HT-29 (cell line): ENCODE data around the gene ATXN7. TPM values are rescaled to one million over a fixed set of nuclear protein-coding genes. Genes with fewer than 3 reads are reported as not detected.

ENCODE experiments used
- DNase-seq: peaks from one replicate; pipeline ENCODE4 v3.0.0-alpha.2; 2015; ENCODE audit warnings: low spot score
- total RNA-seq: library from RNA; depleted of rRNA; stranded (reverse); fragments of >200 nt; shearing (Covaris generic); gene quantifications from 2 replicates; pipeline ENCODE4 v1.2.3, GENCODE V29; 2014

ATXN7 gene
- total RNA-seq, 1 experiment from 2014 or later: 3.0 TPM

DNA sequence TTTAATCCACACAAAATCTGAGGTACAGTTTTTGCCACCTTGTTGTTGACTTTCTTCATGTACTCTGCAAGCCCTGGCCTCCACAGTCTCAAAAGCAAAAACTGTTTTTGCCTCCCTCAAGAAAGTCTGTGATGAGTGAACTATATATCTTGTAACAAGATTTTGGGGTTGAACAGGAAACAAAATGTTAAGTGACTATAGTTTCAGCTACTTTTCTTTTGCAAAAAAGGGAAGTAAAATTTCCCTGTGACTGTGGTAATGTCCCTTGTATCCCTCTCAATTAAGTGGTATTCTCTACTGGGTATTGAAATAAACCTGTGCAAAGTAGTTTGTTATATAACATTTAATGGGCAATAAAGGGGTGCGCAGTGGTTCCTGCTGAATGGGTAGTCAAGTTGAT lies 69.8 kb downstream of the ATXN7 start:
- no peak for DNase-seq

DNA sequence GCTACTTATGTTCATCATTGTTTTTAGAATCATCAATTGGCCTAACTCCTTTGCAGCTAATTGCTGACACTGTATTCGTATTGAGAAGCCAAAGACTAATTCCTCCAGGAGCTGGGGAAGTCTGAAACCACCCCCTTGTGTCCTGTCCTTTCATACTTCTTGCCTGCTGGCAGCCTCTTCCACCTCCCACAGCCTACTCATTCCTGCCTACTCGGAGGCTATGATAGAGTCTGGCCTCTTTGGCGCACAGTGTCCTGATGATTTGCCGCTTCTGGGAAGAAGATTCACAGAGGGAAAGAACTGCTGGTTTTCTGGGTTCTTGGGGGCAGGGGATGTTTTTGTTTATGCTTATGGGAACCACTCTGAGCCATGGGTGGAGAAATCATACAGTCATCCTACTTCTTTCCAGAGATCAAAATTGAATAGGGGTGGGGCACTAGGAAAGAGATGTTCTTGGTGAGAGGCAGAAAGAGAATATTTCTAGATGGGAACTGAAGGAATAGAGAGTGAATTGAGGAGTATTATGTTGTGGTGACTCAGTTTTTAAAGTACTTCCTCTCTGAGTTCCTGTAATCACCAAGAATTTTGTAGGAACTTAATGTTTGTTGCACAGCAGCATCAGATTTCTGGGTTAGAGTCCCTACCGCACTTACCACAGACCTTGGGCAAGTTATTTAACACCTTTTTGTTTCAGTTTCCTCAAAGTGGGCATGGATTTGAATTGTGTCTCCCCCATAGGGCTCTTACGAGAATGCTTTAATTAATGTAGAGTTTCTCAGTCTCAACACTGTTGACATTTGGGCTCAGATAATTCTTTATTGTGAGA lies 70.6 kb downstream of the ATXN7 start:
- DNase-seq: no peak

GRCh38 chr3:63936925-63937324 lies 73.3 kb downstream of the ATXN7 start:
- no peak for DNase-seq

DNA sequence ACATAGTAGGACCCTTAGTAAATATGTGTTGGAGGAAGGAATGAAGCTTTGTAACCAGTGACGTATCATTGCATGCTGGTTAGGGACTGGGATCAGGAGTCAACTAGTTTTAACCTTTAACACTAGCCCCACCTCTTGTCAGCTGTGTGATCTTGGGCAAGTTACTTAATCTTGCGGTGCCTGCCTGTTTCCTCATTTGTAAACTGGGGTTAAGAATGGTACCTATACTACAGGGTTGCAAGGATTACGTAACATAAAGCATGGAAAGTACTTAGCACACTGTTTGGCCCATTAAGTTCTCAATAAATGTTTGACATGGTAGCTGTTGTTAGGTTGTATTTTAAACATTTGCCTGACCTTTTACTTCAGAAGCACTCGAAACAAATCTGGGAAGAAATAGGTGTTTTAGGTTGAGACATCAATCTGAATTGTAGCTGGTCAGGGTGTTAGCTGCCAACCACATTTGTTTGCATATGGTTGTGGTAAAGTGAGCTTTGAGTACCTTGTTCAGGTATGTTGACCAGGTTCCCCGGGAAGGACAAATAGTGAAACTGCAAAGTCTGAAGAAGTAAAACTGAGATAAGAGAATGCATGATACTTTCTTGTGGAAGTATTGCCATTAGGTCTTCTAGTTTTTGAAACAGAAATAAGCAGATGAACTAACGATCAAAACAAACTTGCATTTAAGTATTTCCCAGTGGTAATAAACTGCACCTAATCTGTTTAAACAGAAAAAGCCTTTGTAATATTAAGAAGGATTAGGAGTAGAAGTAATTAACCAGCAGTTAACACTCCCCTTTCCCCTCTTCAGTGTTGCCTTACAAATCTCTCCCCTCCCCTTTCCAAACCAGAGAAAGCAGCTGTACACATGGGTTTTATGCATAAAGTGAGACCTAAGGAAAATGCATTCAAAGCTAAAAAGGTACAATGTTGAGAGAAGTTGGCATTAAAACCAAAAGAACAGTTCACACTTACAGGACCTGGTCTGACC lies 74.3 kb downstream of the ATXN7 start:
- DNase-seq: peak; percentile 61

- DNase-seq: no peak
Observed at GRCh38 chr3:63940389-63940757, 76.7 kb downstream of the ATXN7 start.

- DNase-seq: no peak
Observed at GRCh38 chr3:63942528-63942927, 78.9 kb downstream of the ATXN7 start.

- DNase-seq: no peak
Observed at GRCh38 chr3:63943678-63944077, 80.0 kb downstream of the ATXN7 start.

GRCh38 chr3:63945558-63946096 lies 82.0 kb downstream of the ATXN7 start:
- no peak for DNase-seq

DNA sequence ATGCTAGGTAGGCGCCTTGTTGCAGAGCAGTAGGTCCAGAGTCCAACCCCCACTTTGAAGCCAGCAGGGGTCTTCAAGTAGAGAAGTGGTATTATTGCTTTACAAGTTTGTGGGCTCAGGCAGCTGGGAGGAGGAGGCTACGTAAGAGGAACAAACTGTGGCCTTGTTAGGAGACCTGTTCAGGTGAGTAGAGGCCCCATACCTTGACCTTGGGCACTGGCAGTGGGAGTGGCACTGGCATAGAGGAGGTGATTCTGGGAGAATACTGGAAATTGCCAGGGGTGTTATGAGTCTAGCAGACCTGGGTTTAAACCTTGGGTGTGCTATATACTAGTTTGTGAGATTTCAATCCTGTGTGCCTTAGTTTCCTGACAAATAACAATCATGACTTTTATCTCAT lies 83.1 kb downstream of the ATXN7 start:
- DNase-seq: no peak

DNA sequence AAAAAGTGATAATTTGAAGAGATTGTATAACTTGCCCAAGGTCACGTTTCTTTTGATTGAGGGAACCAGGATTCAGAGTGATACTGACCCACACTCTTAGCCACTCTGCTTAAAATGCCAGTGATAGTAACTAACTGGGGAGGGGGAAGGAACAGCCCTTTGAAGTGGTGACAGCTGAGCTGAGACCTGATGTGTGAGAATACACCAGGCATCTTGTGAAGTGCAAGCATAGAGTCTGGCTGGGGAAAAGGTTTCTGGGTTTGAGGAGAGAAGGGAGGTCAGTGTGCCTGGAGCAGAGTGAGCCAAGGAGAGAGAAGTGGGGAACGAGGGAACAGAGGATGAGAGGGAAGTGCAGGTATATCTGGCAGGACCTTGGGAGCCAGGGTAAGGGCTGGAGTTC lies 83.9 kb downstream of the ATXN7 start:
- DNase-seq: no peak

GRCh38 chr3:63949005-63949404 lies 85.3 kb downstream of the ATXN7 start:
- no peak for DNase-seq

- no peak for DNase-seq
Observed at GRCh38 chr3:63950698-63951097, 87.0 kb downstream of the ATXN7 start.

DNA sequence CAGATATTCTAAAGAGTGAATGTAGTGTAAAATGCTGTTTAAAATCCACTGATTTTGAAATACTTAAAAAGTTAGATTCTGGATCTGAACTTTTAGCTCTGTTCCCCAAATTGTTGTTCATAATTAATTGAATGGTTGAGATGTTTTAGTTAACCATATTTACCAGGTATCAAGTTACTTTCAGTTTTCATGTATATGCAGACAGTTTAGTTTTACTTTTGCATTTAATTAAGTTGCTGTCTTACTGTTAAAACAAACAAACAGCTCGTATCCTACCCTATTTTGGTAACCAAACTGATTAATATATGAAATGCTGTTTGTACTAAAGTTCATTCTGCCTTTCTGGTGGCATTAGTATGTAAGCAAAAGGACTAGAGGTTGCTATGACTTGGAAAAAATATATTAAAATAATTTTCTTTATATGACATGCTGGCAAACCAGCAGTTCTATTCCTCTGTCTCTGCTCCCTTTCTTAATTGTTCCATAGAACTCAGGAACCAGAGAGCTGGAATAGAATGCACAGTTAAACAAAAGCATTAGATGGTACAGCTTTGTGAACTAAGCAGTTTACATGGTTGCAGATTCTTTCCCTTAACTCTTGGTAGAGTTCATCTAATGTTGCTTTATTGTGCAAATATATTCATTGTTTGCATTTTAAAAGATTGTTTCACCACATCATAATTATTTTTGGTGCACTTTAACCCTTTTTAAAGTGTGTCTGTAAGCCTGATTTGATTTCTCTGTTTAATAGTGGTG lies 88.0 kb downstream of the ATXN7 start:
- no peak for DNase-seq

DNA sequence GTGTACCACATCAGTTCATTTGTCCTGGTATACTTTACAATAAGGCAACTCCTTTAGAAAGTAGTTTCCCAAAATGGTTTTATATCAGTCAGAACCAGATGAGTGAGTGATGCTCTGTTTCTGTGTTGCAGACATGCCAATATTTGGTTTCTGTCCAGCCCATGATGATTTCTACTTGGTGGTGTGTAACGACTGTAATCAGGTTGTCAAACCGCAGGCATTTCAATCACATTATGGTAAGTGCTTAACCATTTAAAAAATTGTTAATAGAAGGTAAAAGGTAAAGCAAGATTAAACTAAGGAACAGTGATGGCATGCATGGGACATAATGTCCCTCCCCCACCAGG lies 88.6 kb downstream of the ATXN7 start:
- DNase-seq: no peak

- DNase-seq: no peak
Observed at GRCh38 chr3:63954182-63954581, 90.5 kb downstream of the ATXN7 start.

DNA sequence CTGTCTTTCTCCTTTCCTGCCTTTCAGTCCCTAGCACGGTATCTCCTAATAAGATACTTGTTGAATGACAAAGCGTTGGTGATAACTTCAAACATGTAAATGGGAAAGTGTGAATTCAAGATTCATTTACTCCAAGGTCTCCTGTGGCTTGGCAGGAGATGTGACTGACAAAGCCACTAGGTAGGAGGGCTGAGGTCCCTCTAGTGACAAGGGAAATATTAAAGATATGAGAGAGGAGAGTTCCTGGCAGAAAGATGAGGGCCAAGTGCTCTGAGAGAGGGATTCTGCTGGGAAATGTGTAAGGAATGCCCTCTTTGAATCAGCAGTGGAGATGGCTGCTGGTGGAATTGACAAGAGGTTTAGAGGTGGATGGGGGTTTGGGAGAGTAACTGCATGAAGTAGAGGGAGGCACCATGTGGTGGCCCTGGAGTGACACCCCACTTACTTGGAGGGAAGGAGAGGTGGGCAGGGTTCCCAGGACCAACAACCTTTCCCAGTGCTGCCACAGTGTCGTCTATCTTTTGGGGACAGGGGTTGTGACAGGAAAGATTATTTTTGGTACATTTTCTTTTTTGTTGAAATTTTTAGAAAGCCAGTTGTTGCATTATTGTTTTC lies 91.5 kb downstream of the ATXN7 start:
- DNase-seq: no peak

GRCh38 chr3:63955830-63956545 lies 92.3 kb downstream of the ATXN7 start:
- no peak for DNase-seq

- DNase-seq: no peak
Observed at GRCh38 chr3:63959146-63959545, 95.5 kb downstream of the ATXN7 start.

- peak; percentile 65 for DNase-seq
Observed at GRCh38 chr3:63960048-63960711, 96.5 kb downstream of the ATXN7 start.

GRCh38 chr3:63961891-63962290 lies 98.2 kb downstream of the ATXN7 start:
- DNase-seq: peak; percentile 71
